ENCODE measurements around the gene U2SURP. TPM values are rescaled to one million over a fixed set of nuclear protein-coding genes. Genes with fewer than 3 reads are reported as not detected.
"Not testable (repeated sequence)": the region's sequence is repeated elsewhere in the genome, so short reads cannot be mapped to it uniquely, and the experiment has no call there.

U2SURP gene
- total RNA-seq, 3 donors from 2014 or later (not counting 1 experiment from before 2014, with no cell fraction given) = 165 to 179 (median 172) TPM

GRCh38 chr3:143068059-143068458, 66.7 kb downstream of the U2SURP start:
- ATAC-seq = no peak
- Mint-ChIP-seq H3K4me3 (no peak overlapping the region), H3K9me3 (no peaks in the 10 kb centered on the region), H3K27ac (no peak overlapping the region), H3K4me1 (no peaks in the 10 kb centered on the region), H3K27me3 (ENCODE audit: low read depth in 2 of 2) (no peaks in the 10 kb centered on the region), H3K36me3 (no peaks in the 10 kb centered on the region)
- Histone ChIP-seq H3K36me3 (ENCODE audit: control insufficient read depth, insufficient read depth, low read length) (no peaks in the 10 kb centered on the region), H3K4me1 (ENCODE audit: control insufficient read depth, insufficient read depth, low read length) (no peaks in the 10 kb centered on the region), H3K4me3 (ENCODE audit: low read length) (no peak overlapping the region), H3K9me3 (ENCODE audit: control insufficient read depth, insufficient read depth, low read length) (no peaks in the 10 kb centered on the region), H3K27ac (ENCODE audit: low read length) (no peak overlapping the region), H3K27me3 (ENCODE audit: control insufficient read depth, insufficient read depth, low read length) (no peaks in the 10 kb centered on the region)
- TF ChIP-seq CTCF (IDR thresholded peaks at IDR 0.05) = no peak
- DNase-seq = no peak
- whole genome bisulfite sequencing (ENCODE audit: insufficient coverage) = 94% methylated on average over 5 of the region's 5 CpGs
- intact Hi-C loops (cut with micrococcal nuclease) = no loop called here

GRCh38 chr3:143070977-143071551, 69.7 kb downstream of the U2SURP start:
- no peak overlapping the region for H3K4me3 Mint-ChIP-seq
- intact Hi-C loops (cut with micrococcal nuclease) = no loop called here
- TF ChIP-seq CTCF (IDR thresholded peaks at IDR 0.05) = no peak
- WGBS (ENCODE audit: insufficient coverage) = 97% methylated on average over 3 of the region's 3 CpGs
- no peaks in the 10 kb centered on the region for H3K27me3 Mint-ChIP-seq (ENCODE audit: low read depth in 2 of 2)
- no peak for DNase-seq
- Histone ChIP-seq H3K36me3 (ENCODE audit: control insufficient read depth, insufficient read depth, low read length) (no peaks in the 10 kb centered on the region), H3K9me3 (ENCODE audit: control insufficient read depth, insufficient read depth, low read length) (no peaks in the 10 kb centered on the region), H3K4me3 (ENCODE audit: low read length) (no peak overlapping the region), H3K27ac (ENCODE audit: low read length) (no peak overlapping the region), H3K27me3 (ENCODE audit: control insufficient read depth, insufficient read depth, low read length) (no peaks in the 10 kb centered on the region), H3K4me1 (ENCODE audit: control insufficient read depth, insufficient read depth, low read length) (no peaks in the 10 kb centered on the region)
- no peak for ATAC-seq
- no peaks in the 10 kb centered on the region for H3K36me3 Mint-ChIP-seq
- H3K4me1 Mint-ChIP-seq = no peaks in the 10 kb centered on the region
- no peaks in the 10 kb centered on the region for H3K9me3 Mint-ChIP-seq
- H3K27ac Mint-ChIP-seq = no peak overlapping the region

- DNase-seq (no peak), ATAC-seq (no peak)
- Mint-ChIP-seq H3K9me3 (no peaks in the 10 kb centered on the region), H3K27me3 (ENCODE audit: low read depth in 2 of 2) (no peaks in the 10 kb centered on the region), H3K4me3 (no peak overlapping the region), H3K4me1 (no peaks in the 10 kb centered on the region), H3K27ac (no peak overlapping the region), H3K36me3 (no peaks in the 10 kb centered on the region)
- intact Hi-C loops (cut with micrococcal nuclease) = no loop called here
- Histone ChIP-seq H3K27ac (ENCODE audit: low read length) (no peak overlapping the region), H3K27me3 (ENCODE audit: control insufficient read depth, insufficient read depth, low read length) (no peaks in the 10 kb centered on the region), H3K4me3 (ENCODE audit: low read length) (no peak overlapping the region), H3K9me3 (ENCODE audit: control insufficient read depth, insufficient read depth, low read length) (no peaks in the 10 kb centered on the region), H3K36me3 (ENCODE audit: control insufficient read depth, insufficient read depth, low read length) (no peaks in the 10 kb centered on the region), H3K4me1 (ENCODE audit: control insufficient read depth, insufficient read depth, low read length) (no peaks in the 10 kb centered on the region)
- 91% methylated on average over 6 of the region's 6 CpGs for WGBS (ENCODE audit: insufficient coverage)
- TF ChIP-seq CTCF (IDR thresholded peaks at IDR 0.05) = no peak
These were observed 70.4 kb downstream of the U2SURP start for GRCh38 chr3:143071776-143072175.

GRCh38 chr3:143072298-143073020, 71.1 kb downstream of the U2SURP start:
- H3K27ac Mint-ChIP-seq; DNase-seq; H3K4me3 ChIP-seq (ENCODE audit: low read length); ATAC-seq; H3K9me3 ChIP-seq (ENCODE audit: control insufficient read depth, insufficient read depth, low read length); H3K4me1 Mint-ChIP-seq; H3K9me3 Mint-ChIP-seq; H3K36me3 Mint-ChIP-seq; H3K27me3 Mint-ChIP-seq (ENCODE audit: low read depth in 2 of 2); H3K27me3 ChIP-seq (ENCODE audit: control insufficient read depth, insufficient read depth, low read length); H3K4me1 ChIP-seq (ENCODE audit: control insufficient read depth, insufficient read depth, low read length); H3K27ac ChIP-seq (ENCODE audit: low read length); intact Hi-C loops (cut with micrococcal nuclease); H3K36me3 ChIP-seq (ENCODE audit: control insufficient read depth, insufficient read depth, low read length); H3K4me3 Mint-ChIP-seq: not testable (repeated sequence)
- 95% methylated on average over 12 of the region's 12 CpGs for WGBS (ENCODE audit: insufficient coverage)

- H3K4me1 Mint-ChIP-seq; H3K4me3 ChIP-seq (ENCODE audit: low read length); H3K9me3 Mint-ChIP-seq; intact Hi-C loops (cut with micrococcal nuclease); H3K27ac ChIP-seq (ENCODE audit: low read length); H3K27ac Mint-ChIP-seq; H3K4me1 ChIP-seq (ENCODE audit: control insufficient read depth, insufficient read depth, low read length); ATAC-seq; H3K36me3 ChIP-seq (ENCODE audit: control insufficient read depth, insufficient read depth, low read length); DNase-seq; H3K27me3 Mint-ChIP-seq (ENCODE audit: low read depth in 2 of 2); H3K36me3 Mint-ChIP-seq; H3K4me3 Mint-ChIP-seq; H3K9me3 ChIP-seq (ENCODE audit: control insufficient read depth, insufficient read depth, low read length); H3K27me3 ChIP-seq (ENCODE audit: control insufficient read depth, insufficient read depth, low read length): not testable (repeated sequence)
- 86% methylated on average over 11 of the region's 15 CpGs for WGBS (ENCODE audit: insufficient coverage)
These were observed 72.2 kb downstream of the U2SURP start for GRCh38 chr3:143073541-143073940.

GRCh38 chr3:143073983-143074382, 72.6 kb downstream of the U2SURP start:
- H3K27me3 Mint-ChIP-seq (ENCODE audit: low read depth in 2 of 2); H3K36me3 ChIP-seq (ENCODE audit: control insufficient read depth, insufficient read depth, low read length); H3K4me1 ChIP-seq (ENCODE audit: control insufficient read depth, insufficient read depth, low read length); H3K9me3 ChIP-seq (ENCODE audit: control insufficient read depth, insufficient read depth, low read length); H3K27me3 ChIP-seq (ENCODE audit: control insufficient read depth, insufficient read depth, low read length); H3K27ac Mint-ChIP-seq; H3K36me3 Mint-ChIP-seq; H3K9me3 Mint-ChIP-seq; H3K4me3 ChIP-seq (ENCODE audit: low read length); H3K27ac ChIP-seq (ENCODE audit: low read length); ATAC-seq; H3K4me1 Mint-ChIP-seq; intact Hi-C loops (cut with micrococcal nuclease); H3K4me3 Mint-ChIP-seq; DNase-seq: not testable (repeated sequence)
- 67% methylated on average over 1 of the region's 5 CpGs for WGBS (ENCODE audit: insufficient coverage)
